Left ventricle myocardium inferior (tissue), 1 donor: ENCODE results near the gene C17orf113. TPM values are rescaled to one million over a fixed set of nuclear protein-coding genes. Genes with fewer than 3 reads are reported as not detected.

ENCODE experiments used
- DNase-seq: peaks from one replicate; pipeline ENCODE4 v3.0.0-alpha.2; 2020
- H3K27ac ChIP-seq: fragments of 200-600 bp; replicated peaks from 2 replicates; pipeline ENCODE4 v1.8.0; 2021
- H3K27me3 ChIP-seq: fragments of 200-600 bp; 2 replicates; pipeline ENCODE4 v1.8.0; 2021; ENCODE audit warnings: low read depth
- H3K36me3 ChIP-seq: fragments of 200-600 bp; 2 replicates; pipeline ENCODE4 v1.8.0; 2021
- H3K4me1 ChIP-seq: fragments of 200-600 bp; 2 replicates; pipeline ENCODE4 v1.8.0; 2021
- H3K4me3 ChIP-seq: fragments of 200-600 bp; 2 replicates; pipeline ENCODE4 v1.8.0; 2021; ENCODE audit warnings: mild to moderate bottlenecking, moderate library complexity
- H3K9me3 ChIP-seq: fragments of 200-600 bp; replicated peaks from 2 replicates; pipeline ENCODE4 v1.8.0; 2021
- CTCF ChIP-seq: fragments of 200-600 bp; IDR thresholded peaks from 2 replicates; pipeline ENCODE4 v1.8.0; 2021; ENCODE audit warnings: antibody characterized with exemption, mild to moderate bottlenecking, borderline replicate concordance
- intact Hi-C: fragments of 100-400 bp; cut with micrococcal nuclease; formaldehyde crosslinking; loops from one replicate; pipeline ENCODE4 v1.11.0; 2022
- total RNA-seq: library from RNA; stranded (reverse); fragmentation: NEBNext Ultra II Directional; extraction: Animal tissue kit (Norgen Biotek cat#: 25700); gene quantifications from one replicate; pipeline ENCODE4 v1.2.1, GENCODE V29; 2021
- donor health status: DM: no; HTN: yes; CAD: no; lungs with severe emphysema.

The C17orf113 gene
- total RNA-seq, 1 donor from 2014 or later: 0.63 TPM

- Histone ChIP-seq H3K9me3 (no peaks in the 10 kb centered on the region), H3K4me3 (no peak overlapping the region), H3K27ac (no peak overlapping the region), H3K36me3 (no peaks in the 10 kb centered on the region), H3K4me1 (no peaks in the 10 kb centered on the region), H3K27me3 (peaks cover 56% of the 10 kb centered on the region)
- no peak for TF ChIP-seq CTCF
- DNase-seq: no peak
- intact Hi-C loops: no loop called here
Measured at GRCh38 chr17:42087042-42087701, 36.8 kb upstream of the C17orf113 start.

- no peaks in the 10 kb centered on the region for H3K4me1 ChIP-seq
- no peaks in the 10 kb centered on the region for H3K36me3 ChIP-seq
- intact Hi-C loops: no loop called here
- no peak overlapping the region for H3K27ac ChIP-seq
- no peak for TF ChIP-seq CTCF
- peaks cover 32% of the 10 kb centered on the region for H3K27me3 ChIP-seq
- H3K4me3 ChIP-seq: no peak overlapping the region
- DNase-seq: no peak
- no peaks in the 10 kb centered on the region for H3K9me3 ChIP-seq
Measured at GRCh38 chr17:42081516-42082129, 31.2 kb upstream of the C17orf113 start.

GRCh38 chr17:42079541-42079940, 29.1 kb upstream of the C17orf113 start:
- no peak for TF ChIP-seq CTCF
- Histone ChIP-seq H3K4me1 (no peaks in the 10 kb centered on the region), H3K4me3 (no peak overlapping the region), H3K9me3 (no peaks in the 10 kb centered on the region), H3K27me3 (peaks cover 16% of the 10 kb centered on the region), H3K36me3 (no peaks in the 10 kb centered on the region), H3K27ac (no peak overlapping the region)
- intact Hi-C loops: no loop called here
- DNase-seq: no peak

GRCh38 chr17:42078396-42079043, 28.1 kb upstream of the C17orf113 start:
- DNase-seq: no peak
- Histone ChIP-seq H3K4me3 (no peak overlapping the region), H3K4me1 (no peaks in the 10 kb centered on the region), H3K27me3 (peaks cover 25% of the 10 kb centered on the region), H3K36me3 (no peaks in the 10 kb centered on the region), H3K9me3 (no peaks in the 10 kb centered on the region), H3K27ac (no peak overlapping the region)
- intact Hi-C loops: no loop called here
- no peak for TF ChIP-seq CTCF

GRCh38 chr17:42077755-42078154, 27.4 kb upstream of the C17orf113 start:
- TF ChIP-seq CTCF: no peak
- Histone ChIP-seq H3K27me3 (peaks cover 33% of the 10 kb centered on the region), H3K27ac (no peak overlapping the region), H3K36me3 (no peaks in the 10 kb centered on the region), H3K9me3 (no peaks in the 10 kb centered on the region), H3K4me3 (no peak overlapping the region), H3K4me1 (no peaks in the 10 kb centered on the region)
- DNase-seq: no peak
- intact Hi-C loops: no loop called here
